Transverse colon (tissue), 4 donors: Measurements from ENCODE around the gene KCTD2. TPM values are rescaled to one million over a fixed set of nuclear protein-coding genes. Genes with fewer than 3 reads are reported as not detected.

Source experiments
- DNase-seq: peaks from one replicate; pipeline ENCODE4 v3.0.0-alpha.2; 2019
- H3K27ac ChIP-seq, 4 donors: fragments of 200-600 bp; sonication (generic); 2 replicates each; pipeline ENCODE4 v1.5.1; 2016 to 2018; ENCODE audit warnings: inconsistent platforms in 4 of 4
- H3K27me3 ChIP-seq: fragments of 200-600 bp; sonication (generic); 2 replicates; pipeline ENCODE4 v1.5.1; 2017; ENCODE audit warnings: inconsistent platforms
- H3K36me3 ChIP-seq, 4 donors: fragments of 200-600 bp; sonication (generic); 2 replicates each; pipeline ENCODE4 v1.5.1; 2017 to 2019; ENCODE audit warnings: inconsistent platforms in 4 of 4
- H3K4me1 ChIP-seq, 4 donors: fragments of 200-600 bp; sonication (generic); 2 replicates each; pipeline ENCODE4 v1.5.1; 2017 to 2020; ENCODE audit warnings: inconsistent platforms in 4 of 4
- H3K4me3 ChIP-seq, 4 donors: fragments of 200-600 bp; sonication (generic); 1 replicate in 1 of 4; 2 replicates in 3 of 4; pipeline versions ENCODE4 v1.5.1 to v1.6.1; 2017 to 2019; ENCODE audit warnings: inconsistent platforms in 4 of 4
- H3K9me3 ChIP-seq, 2 donors: fragments of 200-600 bp; sonication (generic); 2 replicates each; pipeline ENCODE4 v1.5.1; 2017 to 2019; ENCODE audit warnings: inconsistent platforms in 2 of 2
- EP300 ChIP-seq: sonication (generic); formaldehyde crosslinking; IDR thresholded peaks from one replicate; pipeline ENCODE4 v1.6.1; 2017; ENCODE audit warnings: antibody characterized with exemption, low read depth
- POLR2A ChIP-seq: fragments of 450-650 bp; IDR thresholded peaks from one replicate; pipeline ENCODE4 v1.6.1; 2016; ENCODE audit warnings: antibody characterized with exemption, mild to moderate bottlenecking, moderate library complexity
- POLR2AphosphoS5 ChIP-seq, 3 donors: sonication (generic); formaldehyde crosslinking; IDR thresholded peaks; one replicate each; pipeline ENCODE4 v1.6.1; 2016; ENCODE audit warnings: antibody characterized with exemption in 3 of 3
- WGBS, 2 donors: methylation state at CpG; one replicate each; pipeline ENCODE4 v1.1.5; 2018; ENCODE audit warnings: low coverage in 1 of 2; 5-methylcytosine and 5-hydroxymethylcytosine counted together
- in situ Hi-C, 4 donors: fragments of 200-750 bp; cut with MboI; loops; one replicate each; pipeline versions ENCODE4 v1.15.0 to v1.15.1; 2017; ENCODE audit warnings: low sequenced_read_pairs in 3 of 4, low pct_ligation_motif_present in 1 of 4, low pct_unique_long_range_greater_than_20kb in 1 of 4
- intact Hi-C: fragments of 100-400 bp; cut with DNase I; formaldehyde crosslinking; loops from one replicate; pipeline ENCODE4 v1.15.1; 2023; ENCODE audit warnings: low total_unique reads
- total RNA-seq, 4 donors: library from RNA; depleted of rRNA; stranded (reverse); fragments of >200 nt; gene quantifications; one replicate each; pipeline ENCODE4 v1.1.0, GENCODE V29; 2016
- TF ChIP-seq, protein P1 (sequence below), 5 experiments: fragments of 200-600 bp in 3 of 5; fragments of 450-650 bp in 2 of 5; sonication (generic) in 3 of 5; IDR thresholded peaks; 1 replicate in 2 of 5; 2 replicates in 3 of 5; pipeline ENCODE4 v1.5.1; 2016 to 2017; ENCODE audit warnings: antibody characterized with exemption in 5 of 5, inconsistent platforms in 3 of 5, mild to moderate bottlenecking in 2 of 5, moderate library complexity in 1 of 5

The KCTD2 gene
- total RNA-seq, 4 donors from 2014 or later, result 14.5 to 24.7 (median 19.7) TPM

DNA sequence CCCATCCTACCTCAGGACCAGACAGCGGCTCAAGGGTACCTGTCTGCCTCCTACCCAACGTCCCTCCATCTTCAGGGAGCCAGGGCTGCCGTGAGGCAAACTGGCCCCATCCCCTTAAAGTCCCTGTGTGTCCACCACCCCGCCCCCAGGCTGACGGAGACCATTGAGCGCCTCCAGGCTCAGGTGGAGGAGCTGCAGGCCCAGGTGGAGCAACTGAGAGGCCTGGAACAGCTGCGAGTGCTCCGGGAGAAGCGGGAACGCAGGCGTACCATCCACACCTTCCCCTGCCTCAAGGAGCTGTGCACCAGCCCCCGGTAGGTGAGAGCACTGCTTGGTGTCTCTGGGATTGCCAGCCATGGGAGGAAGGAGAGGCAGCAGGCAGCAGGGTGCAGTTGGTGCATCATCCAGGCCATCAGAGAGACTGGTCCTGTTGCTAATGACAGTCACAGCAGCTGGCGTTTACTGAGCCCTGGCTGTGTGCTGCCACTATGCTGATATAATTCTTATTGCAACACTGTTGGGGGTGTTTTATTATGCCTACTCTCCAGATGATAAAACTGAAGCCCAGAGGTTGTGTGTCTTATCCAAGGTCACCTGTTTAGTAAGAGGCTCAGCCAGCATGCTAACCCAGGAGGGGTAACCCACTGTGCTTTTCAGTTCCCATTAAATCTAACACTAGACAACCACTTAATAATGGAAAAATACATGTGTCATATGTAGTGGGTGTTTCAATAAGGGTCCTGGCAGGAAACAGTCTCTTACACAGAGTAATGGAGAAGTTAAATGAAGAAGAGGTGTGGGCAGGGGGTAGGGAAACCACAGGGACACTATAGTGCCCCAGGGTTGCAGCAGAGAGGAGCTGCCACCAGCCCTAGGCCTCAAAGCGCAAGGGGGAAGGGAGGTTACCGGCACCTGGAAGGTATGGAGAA, 44.8 kb upstream of the KCTD2 start:
- Histone ChIP-seq H3K27ac (no peak overlapping the region), H3K27me3 (no peaks in the 10 kb centered on the region), H3K4me3 (no peak overlapping the region), H3K9me3 (no peaks in the 10 kb centered on the region), H3K4me1 (no peaks in the 10 kb centered on the region), H3K36me3 (no peaks in the 10 kb centered on the region)
- DNase-seq, result no peak
- WGBS, 2 donors, result 84% methylated on average over 14 of the region's 15 CpGs; no CpG with 5 or more reads in 1 of the 2 donors
- intact Hi-C loops (no loop called here), in situ Hi-C loops (no loop called here)
- TF ChIP-seq EP300, result no peak
- no peak for TF ChIP-seq POLR2AphosphoS5 (IDR thresholded peaks at IDR 0.05)
- no peak for TF ChIP-seq POLR2A
- TF ChIP-seq, protein P1, sequence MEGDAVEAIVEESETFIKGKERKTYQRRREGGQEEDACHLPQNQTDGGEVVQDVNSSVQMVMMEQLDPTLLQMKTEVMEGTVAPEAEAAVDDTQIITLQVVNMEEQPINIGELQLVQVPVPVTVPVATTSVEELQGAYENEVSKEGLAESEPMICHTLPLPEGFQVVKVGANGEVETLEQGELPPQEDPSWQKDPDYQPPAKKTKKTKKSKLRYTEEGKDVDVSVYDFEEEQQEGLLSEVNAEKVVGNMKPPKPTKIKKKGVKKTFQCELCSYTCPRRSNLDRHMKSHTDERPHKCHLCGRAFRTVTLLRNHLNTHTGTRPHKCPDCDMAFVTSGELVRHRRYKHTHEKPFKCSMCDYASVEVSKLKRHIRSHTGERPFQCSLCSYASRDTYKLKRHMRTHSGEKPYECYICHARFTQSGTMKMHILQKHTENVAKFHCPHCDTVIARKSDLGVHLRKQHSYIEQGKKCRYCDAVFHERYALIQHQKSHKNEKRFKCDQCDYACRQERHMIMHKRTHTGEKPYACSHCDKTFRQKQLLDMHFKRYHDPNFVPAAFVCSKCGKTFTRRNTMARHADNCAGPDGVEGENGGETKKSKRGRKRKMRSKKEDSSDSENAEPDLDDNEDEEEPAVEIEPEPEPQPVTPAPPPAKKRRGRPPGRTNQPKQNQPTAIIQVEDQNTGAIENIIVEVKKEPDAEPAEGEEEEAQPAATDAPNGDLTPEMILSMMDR (IDR thresholded peaks at IDR 0.05), result no peak

DNA sequence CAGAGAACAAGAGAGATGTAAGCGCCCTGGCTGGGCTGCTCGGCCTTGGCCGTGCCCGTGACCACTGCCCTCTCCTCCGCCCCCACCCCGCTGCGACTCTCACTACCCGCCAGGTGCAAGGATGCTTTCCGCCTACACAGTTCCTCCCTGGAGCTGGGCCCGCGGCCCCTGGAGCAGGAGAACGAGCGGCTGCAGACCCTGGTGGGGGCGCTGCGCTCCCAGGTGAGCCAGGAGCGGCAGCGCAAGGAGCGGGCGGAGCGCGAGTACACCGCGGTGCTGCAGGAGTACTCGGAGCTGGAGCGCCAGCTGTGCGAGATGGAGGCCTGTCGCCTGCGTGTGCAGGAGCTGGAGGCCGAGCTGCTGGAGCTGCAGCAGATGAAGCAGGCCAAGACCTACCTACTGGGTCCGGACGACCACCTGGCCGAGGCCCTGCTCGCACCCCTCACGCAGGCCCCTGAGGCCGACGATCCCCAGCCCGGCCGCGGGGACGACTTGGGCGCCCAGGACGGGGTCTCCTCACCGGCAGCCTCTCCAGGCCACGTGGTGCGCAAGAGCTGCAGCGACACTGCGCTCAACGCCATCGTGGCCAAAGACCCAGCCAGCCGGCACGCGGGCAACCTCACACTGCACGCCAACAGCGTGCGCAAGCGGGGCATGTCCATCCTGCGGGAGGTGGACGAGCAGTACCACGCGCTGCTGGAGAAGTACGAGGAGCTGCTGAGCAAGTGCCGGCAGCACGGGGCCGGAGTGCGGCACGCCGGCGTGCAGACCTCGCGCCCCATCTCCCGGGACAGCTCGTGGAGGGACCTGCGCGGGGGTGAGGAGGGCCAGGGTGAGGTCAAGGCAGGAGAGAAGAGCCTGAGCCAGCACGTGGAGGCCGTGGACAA, 43.7 kb upstream of the KCTD2 start:
- in situ Hi-C loops (no loop called here), intact Hi-C loops (no loop called here)
- Histone ChIP-seq H3K9me3 (no peaks in the 10 kb centered on the region), H3K27ac (no peak overlapping the region), H3K4me1 (no peaks in the 10 kb centered on the region), H3K27me3 (no peaks in the 10 kb centered on the region), H3K4me3 (no peak overlapping the region), H3K36me3 (no peaks in the 10 kb centered on the region)
- no peak for DNase-seq
- WGBS, 2 donors, result 88 to 100% methylated on average over 6 to 76 of the region's 76 CpGs
- TF ChIP-seq, protein P1 (IDR thresholded peaks at IDR 0.05), result no peak
- TF ChIP-seq POLR2A (no peak), POLR2AphosphoS5 (IDR thresholded peaks at IDR 0.05) (no peak), EP300 (no peak)

DNA sequence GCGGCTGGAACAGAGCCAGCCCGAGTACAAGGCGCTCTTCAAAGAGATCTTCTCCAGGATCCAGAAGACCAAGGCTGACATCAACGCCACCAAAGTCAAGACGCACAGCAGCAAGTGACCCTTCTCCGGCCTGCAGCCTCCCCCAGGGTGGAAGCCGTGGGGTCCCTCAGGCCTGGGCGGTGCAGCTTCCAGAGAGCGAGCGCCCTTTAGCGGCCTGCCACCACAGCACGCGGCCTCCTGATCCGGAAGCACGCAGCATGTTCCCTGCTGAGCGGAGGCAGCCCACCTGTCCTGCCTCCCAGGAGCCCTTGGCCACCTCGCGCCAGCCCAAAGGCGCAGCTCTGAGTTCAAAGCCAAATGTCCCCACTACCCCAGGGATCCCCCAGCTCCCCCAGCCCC, 43.1 kb upstream of the KCTD2 start:
- Histone ChIP-seq H3K9me3 (no peaks in the 10 kb centered on the region), H3K36me3 (no peaks in the 10 kb centered on the region), H3K4me3 (no peak overlapping the region), H3K4me1 (peaks cover 0 to 2% (median under 1%) of the 10 kb centered on the region in 4 donors), H3K27ac (no peak overlapping the region), H3K27me3 (no peaks in the 10 kb centered on the region)
- intact Hi-C loops, result no loop called here
- TF ChIP-seq EP300, result no peak
- TF ChIP-seq, protein P1 (IDR thresholded peaks at IDR 0.05), result no peak
- TF ChIP-seq POLR2AphosphoS5 (IDR thresholded peaks at IDR 0.05), result no peak
- TF ChIP-seq POLR2A, result no peak
- in situ Hi-C loops, result no loop called here
- no peak for DNase-seq
- WGBS, 2 donors, result 93% methylated on average over 19 of the region's 19 CpGs; no CpG with 5 or more reads in 1 of the 2 donors

DNA sequence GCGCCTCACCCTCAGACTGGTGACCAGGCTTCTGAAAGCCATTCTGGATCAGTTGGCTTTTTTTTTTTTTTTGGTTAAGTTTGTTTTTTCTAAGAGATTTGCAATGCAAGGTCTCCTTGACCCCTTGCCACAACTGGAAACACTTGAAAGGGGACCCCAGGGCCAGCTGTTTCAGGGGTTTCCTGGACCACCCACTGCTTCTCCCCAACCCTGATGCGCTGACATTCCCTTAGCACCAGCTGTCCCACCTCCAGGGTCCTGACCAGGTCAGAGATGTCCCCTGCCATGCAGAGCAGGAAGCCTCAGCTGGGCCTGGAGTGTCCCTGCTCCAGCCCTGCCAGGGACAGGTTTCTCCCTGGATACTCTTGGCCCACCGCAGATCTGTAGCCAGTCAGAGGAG, 42.7 kb upstream of the KCTD2 start:
- Histone ChIP-seq H3K4me1 (peaks cover 0 to 5% (median 2%) of the 10 kb centered on the region in 4 donors), H3K27ac (no peak overlapping the region), H3K4me3 (no peak overlapping the region), H3K9me3 (no peaks in the 10 kb centered on the region), H3K36me3 (no peaks in the 10 kb centered on the region), H3K27me3 (no peaks in the 10 kb centered on the region)
- DNase-seq, result no peak
- in situ Hi-C loops, result no loop called here
- 97% methylated on average over 2 of the region's 3 CpGs; no CpG with 5 or more reads in 1 of the 2 donors for whole genome bisulfite sequencing, 2 donors
- intact Hi-C loops, result no loop called here
- no peak for TF ChIP-seq EP300
- no peak for TF ChIP-seq POLR2AphosphoS5 (IDR thresholded peaks at IDR 0.05)
- TF ChIP-seq, protein P1 (IDR thresholded peaks at IDR 0.05), result no peak
- TF ChIP-seq POLR2A, result no peak
